Mucosa of descending colon (tissue), 3 donors: ENCODE data around the gene SMIM36. TPM values are rescaled to one million over a fixed set of nuclear protein-coding genes. Genes with fewer than 3 reads are reported as not detected.
A peak's percentile ranks its signal among the peaks of the same experiment; 100 is the strongest.

ENCODE experiments used
- ATAC-seq: fragments of 200-7000 bp; cut with Tn5 transposase; one replicate; pipeline ENCODE4 v1.9.1; 2020; ENCODE audit warnings: mild to moderate bottlenecking, moderate library complexity
- DNase-seq, 3 donors: peaks; one replicate each; pipeline ENCODE4 v3.0.0-alpha.2; 2020
- H3K36me3 ChIP-seq: fragments of 200-600 bp; one replicate; pipeline ENCODE4 v1.8.0; 2021; ENCODE audit warnings: low read depth, mild to moderate bottlenecking
- H3K4me1 ChIP-seq: fragments of 200-600 bp; one replicate; pipeline ENCODE4 v1.8.0; 2021; ENCODE audit warnings: low read depth, mild to moderate bottlenecking
- H3K4me3 ChIP-seq: fragments of 200-600 bp; one replicate; pipeline ENCODE4 v1.8.0; 2021; ENCODE audit warnings: mild to moderate bottlenecking
- H3K9me3 ChIP-seq: fragments of 200-600 bp; one replicate; pipeline ENCODE4 v1.8.0; 2021; ENCODE audit warnings: mild to moderate bottlenecking
- intact Hi-C, 2 donors: fragments of 100-400 bp; cut with DNase I in 1 of 2; cut with micrococcal nuclease in 1 of 2; formaldehyde crosslinking; loops; one replicate each; pipeline versions ENCODE4 v1.11.0 to v1.11.1; 2022; cut with DNase I, micrococcal nuclease
- total RNA-seq, 3 donors: library from RNA; stranded (reverse); fragmentation: NEBNext Ultra II Directional in 2 of 3; extraction: Animal tissue kit (Norgen Biotek cat#: 25700) in 2 of 3; gene quantifications; one replicate each; pipeline versions ENCODE4 v1.2.1 to v1.2.4, GENCODE V29; 2021 to 2023
- TF ChIP-seq, protein P1 (sequence below): fragments of 200-600 bp; IDR thresholded peaks from one replicate; pipeline ENCODE4 v1.8.0; 2022; ENCODE audit warnings: antibody characterized with exemption, mild to moderate bottlenecking
- donor health status: DM: no; HTN: no; CAD: no; lungs with moderate emphysema.
- donor health status: DM: no; HTN: no; CAD: no.
- donor health status: DM: no; HTN: yes; CAD: no.

The SMIM36 gene
- total RNA-seq, 3 donors from 2014 or later, result not detected

DNA sequence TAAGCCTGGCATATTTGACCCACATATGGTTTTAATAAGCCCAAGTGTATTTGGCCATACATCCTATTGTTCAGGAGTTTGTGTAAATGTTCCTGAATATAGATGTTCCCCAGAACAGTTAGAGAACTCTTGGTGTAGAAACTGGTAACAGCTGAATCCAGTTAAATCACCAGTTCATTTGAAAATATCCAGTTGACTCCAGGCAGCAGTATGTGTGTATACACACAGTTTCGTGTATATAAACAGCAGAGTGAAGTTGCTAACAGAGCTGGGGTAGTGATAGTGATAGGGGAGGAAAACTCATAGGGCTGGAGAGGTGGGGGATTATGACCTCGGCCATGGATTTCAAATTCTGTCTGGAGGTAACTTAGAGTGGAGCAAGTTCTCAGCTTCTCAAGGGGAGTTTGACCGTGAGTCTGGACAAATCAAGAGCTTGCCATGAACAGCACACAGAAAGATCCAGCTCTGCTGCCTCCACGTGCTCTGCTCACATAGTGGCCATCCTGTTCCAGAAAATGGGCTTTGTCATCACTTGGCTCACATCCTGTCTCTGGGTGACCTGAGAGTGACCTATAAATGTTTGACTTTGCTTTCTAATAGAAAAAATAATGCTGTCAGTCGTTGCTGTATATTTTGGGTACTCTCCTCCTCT is 59.0 kb downstream of the SMIM36 start:
- peak in 1 of 3 donors; percentile 41 for DNase-seq
- TF ChIP-seq, protein P1, sequence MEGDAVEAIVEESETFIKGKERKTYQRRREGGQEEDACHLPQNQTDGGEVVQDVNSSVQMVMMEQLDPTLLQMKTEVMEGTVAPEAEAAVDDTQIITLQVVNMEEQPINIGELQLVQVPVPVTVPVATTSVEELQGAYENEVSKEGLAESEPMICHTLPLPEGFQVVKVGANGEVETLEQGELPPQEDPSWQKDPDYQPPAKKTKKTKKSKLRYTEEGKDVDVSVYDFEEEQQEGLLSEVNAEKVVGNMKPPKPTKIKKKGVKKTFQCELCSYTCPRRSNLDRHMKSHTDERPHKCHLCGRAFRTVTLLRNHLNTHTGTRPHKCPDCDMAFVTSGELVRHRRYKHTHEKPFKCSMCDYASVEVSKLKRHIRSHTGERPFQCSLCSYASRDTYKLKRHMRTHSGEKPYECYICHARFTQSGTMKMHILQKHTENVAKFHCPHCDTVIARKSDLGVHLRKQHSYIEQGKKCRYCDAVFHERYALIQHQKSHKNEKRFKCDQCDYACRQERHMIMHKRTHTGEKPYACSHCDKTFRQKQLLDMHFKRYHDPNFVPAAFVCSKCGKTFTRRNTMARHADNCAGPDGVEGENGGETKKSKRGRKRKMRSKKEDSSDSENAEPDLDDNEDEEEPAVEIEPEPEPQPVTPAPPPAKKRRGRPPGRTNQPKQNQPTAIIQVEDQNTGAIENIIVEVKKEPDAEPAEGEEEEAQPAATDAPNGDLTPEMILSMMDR, result no peak
- Histone ChIP-seq H3K9me3 (no peaks in the 10 kb centered on the region), H3K4me1 (peaks cover 13% of the 10 kb centered on the region), H3K4me3 (no peak overlapping the region), H3K36me3 (no peaks in the 10 kb centered on the region)
- intact Hi-C loops, result no loop called here
- ATAC-seq, result peak; percentile 57

DNA sequence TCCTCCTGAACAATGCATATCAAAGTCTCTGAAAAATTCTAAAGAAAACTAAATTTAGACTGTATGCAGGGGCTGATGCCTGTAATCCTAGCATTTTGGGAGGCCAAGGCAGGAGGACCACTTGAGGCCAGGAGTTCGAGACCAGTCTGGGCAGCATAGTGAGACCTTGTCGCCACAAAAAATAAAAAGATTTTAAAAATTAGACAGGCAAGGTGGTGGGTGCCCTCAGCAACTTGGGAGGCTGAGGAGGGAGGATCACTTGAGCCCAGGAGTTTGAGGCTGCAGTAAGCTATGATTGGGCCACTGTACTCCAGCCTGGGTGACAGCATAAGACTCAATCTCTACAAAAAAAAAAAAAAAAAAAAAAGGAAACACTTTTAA is 59.5 kb downstream of the SMIM36 start:
- ATAC-seq (no peak), DNase-seq (no peak)
- Histone ChIP-seq H3K36me3 (no peaks in the 10 kb centered on the region), H3K9me3 (no peaks in the 10 kb centered on the region), H3K4me1 (peaks cover 13% of the 10 kb centered on the region), H3K4me3 (no peak overlapping the region)
- TF ChIP-seq, protein P1, result no peak
- intact Hi-C loops, result no loop called here

DNA sequence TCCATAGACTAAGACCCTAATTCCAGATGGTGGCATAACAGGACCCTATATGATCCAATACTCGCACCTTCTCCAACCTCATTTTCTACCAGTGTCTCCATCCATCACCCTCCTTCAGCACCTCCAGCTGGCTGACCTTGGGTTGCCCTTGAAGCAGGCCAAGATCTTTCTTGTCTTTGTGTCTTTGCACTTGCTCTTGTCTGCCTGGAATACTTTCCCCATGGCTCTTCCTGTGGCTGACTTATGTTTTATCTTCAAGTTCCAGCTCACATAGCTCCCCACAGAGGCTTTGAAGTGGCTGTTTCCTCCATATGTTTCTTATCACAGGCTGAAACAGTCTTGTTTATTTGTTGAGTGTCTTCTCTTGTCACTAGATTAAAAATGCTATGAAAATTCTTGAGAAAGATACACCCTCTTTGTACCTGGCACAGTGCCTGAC is 60.0 kb downstream of the SMIM36 start:
- ATAC-seq, result no peak
- intact Hi-C loops, result no loop called here
- Histone ChIP-seq H3K9me3 (no peaks in the 10 kb centered on the region), H3K4me3 (no peak overlapping the region), H3K4me1 (peaks cover 13% of the 10 kb centered on the region), H3K36me3 (no peaks in the 10 kb centered on the region)
- TF ChIP-seq, protein P1, result no peak
- no peak for DNase-seq

DNA sequence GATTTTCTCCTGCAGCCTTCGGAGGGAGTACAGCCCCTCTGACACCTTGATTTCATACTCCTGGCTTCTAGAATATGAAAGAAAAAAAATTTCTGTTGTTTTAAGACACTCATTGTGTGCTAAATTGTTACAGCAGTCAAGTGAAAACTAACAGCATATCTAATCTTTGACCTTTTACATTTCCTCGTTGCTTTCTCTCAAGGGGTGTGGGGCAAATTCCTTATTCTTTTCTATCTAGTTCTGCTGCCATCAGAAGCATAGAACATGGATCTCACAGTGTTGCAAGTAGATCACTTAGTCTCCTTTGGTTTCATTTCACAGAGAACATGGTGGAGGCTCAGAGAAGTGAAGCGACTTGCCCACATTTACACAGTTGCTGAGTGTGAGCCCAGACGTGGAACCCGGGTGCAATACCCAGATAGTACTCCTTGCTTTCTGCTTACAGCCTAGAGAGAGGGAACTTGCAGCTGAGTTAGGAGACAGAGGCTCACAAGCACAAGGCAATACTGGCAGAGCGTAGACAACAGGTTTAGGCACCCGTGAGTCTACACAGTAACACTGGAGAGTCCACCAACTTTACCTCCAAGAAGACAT is 60.9 kb downstream of the SMIM36 start:
- intact Hi-C loops, result no loop called here
- H3K4me3 ChIP-seq, result no peak overlapping the region
- TF ChIP-seq, protein P1, result no peak
- DNase-seq (no peak), ATAC-seq (peak; percentile 36)
- no peaks in the 10 kb centered on the region for H3K9me3 ChIP-seq
- no peaks in the 10 kb centered on the region for H3K36me3 ChIP-seq
- H3K4me1 ChIP-seq, result peaks cover 13% of the 10 kb centered on the region

DNA sequence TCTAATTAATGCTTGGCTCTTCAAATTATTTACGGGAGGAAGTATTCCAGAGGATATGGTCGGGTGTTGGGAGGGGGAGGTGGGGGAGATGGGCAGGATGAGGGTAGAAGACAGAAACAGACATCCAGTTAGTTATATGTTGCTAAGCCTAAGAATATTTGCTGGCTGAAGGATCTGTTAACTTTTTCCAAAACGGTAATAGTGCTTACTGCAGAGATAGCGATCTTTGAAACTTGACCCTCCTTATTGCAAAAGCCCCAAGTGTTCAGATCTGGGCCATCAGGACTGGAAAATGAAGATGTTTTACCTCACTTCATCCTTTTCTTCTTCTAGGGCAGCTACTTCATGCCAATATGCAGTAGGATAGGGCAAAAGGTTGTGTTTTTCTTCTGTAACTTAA is 62.6 kb downstream of the SMIM36 start:
- ATAC-seq (no peak), DNase-seq (no peak)
- Histone ChIP-seq H3K4me3 (no peak overlapping the region), H3K9me3 (no peaks in the 10 kb centered on the region), H3K36me3 (no peaks in the 10 kb centered on the region), H3K4me1 (peaks cover 16% of the 10 kb centered on the region)
- TF ChIP-seq, protein P1, result no peak
- intact Hi-C loops, result no loop called here
